GM18511 (cell line): ENCODE results near the gene VSTM1.
"Not testable (repeated sequence)": the region's sequence is repeated elsewhere in the genome, so short reads cannot be mapped to it uniquely, and the experiment has no call there.

Source experiments
- ATAC-seq: cut with Tn5 transposase; IDR thresholded peaks from one replicate; pipeline ENCODE4 v1.9.1; 2021; ENCODE audit warnings: mild to moderate bottlenecking, moderate library complexity; ENCODE audit not compliant: unreplicated experiment

Gene VSTM1

DNA sequence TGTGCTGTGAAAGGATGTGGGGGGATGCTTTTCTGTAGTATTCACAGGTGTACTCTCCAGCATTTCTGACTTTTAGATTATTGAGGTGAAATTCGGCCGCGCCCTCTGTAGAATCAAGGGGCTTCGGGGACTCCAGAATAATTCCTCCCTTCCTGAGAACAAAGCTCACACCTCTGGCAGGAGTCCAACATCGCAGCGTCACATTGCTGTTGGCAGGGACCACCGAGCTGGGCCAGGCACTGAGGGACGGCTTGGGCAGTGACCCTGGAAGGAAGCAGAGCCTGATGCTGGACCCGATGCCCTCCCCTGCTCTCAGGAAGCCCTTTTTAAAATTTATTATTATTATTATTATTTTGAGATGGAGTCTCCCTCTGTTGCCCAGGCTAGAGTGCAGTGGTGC is 11.2 kb upstream of the VSTM1 start:
- no peak for ATAC-seq

DNA sequence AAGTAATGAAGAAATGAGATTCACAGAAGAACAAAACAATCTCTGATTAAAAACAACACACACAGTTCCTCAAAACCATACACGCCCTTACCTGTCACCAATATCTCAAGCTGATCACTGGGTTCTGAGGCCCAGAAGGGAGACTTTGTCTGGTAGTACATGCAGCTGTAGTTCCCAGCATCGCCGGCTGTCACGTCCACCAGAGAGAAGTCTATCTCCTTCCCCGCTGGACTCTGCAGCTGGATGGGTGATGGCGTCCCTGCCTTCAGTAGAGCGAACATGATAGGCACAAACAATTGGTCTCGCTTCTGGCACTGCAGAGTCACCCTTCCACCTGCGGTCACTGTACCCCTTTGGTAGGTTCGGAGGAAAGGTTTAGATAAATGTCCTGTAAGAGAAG is 10.1 kb upstream of the VSTM1 start:
- ATAC-seq, result no peak

DNA sequence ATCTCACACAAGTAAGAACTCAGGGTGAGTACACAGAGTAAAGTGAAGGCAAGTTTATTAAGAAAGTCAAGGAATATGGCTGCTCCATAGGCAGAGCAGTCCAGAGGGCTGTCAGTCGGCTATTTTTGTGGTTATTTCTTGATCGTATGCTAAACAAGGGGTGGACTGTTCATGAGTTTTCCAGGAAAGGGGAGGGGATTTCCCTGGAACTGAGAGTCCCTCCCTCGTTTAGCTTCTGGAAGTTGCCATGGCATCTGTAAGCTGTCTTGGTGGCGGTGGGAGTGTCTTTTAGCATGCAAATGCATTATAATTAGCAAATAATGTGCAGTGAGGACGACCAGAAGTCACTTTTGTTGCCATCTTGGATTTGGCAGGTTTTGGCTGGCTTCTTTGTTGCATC is 5.8 kb upstream of the VSTM1 start:
- ATAC-seq, result no peak

DNA sequence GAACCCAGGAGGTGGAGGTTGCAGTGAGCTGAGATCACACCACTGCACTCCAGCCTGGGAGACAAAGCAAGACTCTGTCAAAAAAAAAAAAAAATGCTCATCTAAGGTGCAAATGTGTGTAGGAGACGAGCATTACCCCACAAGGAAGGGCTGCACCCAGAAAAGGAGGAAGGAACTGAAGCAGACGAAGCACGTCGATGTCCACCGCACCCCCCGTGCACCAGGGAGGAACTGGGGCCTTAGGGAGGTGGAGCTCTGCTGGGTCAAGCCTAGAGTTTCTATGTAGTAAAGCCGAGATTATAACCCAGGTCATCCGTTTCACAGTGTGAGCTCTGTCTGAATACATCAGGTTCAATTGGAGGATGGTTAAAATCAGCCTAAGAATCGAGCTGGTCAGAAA is 1.1 kb downstream of the VSTM1 start:
- no peak for ATAC-seq

DNA sequence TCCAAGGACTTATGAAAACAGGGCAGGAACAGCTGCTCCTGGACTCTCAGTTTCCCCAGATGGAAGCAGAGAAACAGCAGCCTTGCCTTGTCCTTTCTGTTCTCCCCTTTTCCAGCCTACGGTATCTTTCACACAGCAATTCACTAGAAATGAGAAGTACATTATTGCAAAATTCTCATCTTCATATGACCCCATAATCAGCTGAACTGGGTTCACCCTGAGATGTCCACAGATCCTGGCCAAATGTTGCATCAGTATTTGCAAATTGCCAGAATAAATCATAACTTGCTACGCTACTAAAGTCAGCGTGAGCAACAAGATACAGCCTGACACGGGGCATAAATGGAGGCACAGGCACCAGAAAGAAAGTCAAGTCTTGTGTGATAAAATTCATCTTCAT is 16.1 kb downstream of the VSTM1 start:
- ATAC-seq, result no peak

DNA sequence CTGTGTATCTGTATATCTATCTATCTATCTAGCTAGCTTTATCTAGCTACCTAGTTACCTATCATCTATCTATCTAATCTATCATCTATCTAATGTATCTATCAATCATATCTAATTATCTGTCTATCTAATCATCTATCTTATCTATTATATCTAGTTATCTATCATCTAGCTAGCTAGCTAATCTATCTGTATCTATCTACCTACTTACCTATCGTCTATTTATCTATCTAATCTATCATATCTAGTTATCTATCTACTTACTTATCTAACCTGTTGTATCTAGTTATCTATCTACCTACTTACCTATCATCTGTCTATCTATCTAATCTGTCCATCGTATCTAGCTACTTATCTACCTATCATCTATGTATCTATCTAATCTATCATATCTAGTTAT is 17.9 kb downstream of the VSTM1 start:
- ATAC-seq, result no peak

DNA sequence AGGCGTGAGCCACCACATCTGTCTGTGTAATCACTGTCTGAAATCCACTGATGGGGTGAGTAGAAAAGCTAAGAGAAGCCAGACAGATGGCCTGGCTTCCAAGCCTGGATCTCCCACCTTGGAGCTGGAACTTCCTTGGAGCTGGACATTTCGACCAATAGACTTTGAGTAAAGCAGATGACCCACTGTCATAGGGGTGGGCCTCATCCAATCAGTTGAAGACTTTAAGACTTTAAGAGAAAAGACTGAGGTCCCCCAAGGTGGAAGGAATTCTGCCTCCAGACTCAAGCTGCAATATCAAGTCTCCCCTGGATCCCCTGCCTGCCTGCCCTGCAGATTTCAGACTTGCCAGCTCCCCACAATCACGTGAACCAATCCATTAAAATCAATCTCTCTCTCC is 20.7 kb downstream of the VSTM1 start:
- ATAC-seq, result no peak

DNA sequence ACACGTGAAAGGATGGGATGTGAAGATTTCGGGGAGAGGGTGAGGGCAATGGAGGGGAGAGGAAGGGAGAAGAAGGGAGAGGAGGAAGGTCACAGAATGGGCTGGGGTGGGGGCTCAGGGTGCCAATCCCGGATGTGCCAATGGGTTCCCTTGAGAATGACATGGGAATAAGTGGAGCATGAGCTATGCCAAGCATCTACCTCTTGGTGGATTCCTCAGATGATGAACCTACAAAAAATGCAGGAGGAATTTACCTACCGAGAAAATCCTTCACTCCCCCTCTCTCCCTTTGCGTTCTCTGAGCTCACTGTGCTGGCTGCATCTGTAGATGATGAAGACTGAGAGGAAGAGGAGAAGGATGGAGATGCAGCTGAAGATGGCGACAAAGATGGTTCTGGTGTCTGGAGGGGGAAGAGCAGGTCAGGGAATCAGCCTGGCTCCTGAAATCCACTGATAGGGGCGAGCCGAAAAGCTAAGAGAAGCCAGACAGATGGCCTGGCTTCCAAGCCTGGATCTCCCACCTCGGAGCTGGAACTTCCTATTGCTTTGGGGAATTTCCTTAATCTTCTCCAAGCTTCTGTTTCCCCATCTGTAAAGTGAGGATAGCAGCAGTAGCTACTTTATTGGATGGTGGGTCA is 21.6 kb downstream of the VSTM1 start:
- no peak for ATAC-seq

DNA sequence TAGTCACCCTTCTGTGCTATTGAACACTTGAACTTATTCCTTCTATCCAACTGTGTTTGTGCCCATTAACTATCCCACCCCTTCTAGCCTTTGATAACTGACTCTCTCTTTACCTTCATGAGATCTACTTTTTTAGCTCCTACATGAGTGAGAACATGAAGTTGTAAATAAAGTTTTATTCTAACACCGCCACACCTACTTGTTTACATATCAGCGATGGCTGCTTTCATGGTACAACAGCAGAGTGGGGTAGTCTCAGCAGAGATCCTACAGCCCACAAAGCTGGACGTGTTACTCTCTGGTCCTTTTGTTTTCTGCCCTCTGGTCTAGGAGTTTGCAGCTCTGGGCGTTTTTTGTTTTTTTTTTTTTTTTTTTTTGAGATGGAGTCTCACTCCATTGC is 23.7 kb downstream of the VSTM1 start:
- no peak for ATAC-seq

DNA sequence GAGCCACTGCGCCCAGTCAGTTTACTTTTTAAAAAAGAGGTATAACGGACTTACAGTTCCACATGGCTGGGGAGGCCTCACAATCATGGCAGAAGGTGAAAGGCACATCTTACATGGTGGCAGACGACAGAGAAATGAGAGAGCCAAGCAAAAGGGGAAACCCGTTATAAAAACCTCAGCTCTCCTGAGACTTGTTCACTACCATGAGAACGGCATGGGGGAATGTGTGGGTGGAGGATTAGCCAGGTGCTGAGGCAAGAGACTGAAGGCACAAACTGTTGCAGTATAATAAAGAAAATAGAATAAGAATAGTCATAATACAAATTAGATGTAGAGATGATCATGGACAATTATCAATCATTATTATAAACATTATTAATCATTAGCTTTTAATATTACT is 27.2 kb downstream of the VSTM1 start:
- not testable (repeated sequence) for ATAC-seq

DNA sequence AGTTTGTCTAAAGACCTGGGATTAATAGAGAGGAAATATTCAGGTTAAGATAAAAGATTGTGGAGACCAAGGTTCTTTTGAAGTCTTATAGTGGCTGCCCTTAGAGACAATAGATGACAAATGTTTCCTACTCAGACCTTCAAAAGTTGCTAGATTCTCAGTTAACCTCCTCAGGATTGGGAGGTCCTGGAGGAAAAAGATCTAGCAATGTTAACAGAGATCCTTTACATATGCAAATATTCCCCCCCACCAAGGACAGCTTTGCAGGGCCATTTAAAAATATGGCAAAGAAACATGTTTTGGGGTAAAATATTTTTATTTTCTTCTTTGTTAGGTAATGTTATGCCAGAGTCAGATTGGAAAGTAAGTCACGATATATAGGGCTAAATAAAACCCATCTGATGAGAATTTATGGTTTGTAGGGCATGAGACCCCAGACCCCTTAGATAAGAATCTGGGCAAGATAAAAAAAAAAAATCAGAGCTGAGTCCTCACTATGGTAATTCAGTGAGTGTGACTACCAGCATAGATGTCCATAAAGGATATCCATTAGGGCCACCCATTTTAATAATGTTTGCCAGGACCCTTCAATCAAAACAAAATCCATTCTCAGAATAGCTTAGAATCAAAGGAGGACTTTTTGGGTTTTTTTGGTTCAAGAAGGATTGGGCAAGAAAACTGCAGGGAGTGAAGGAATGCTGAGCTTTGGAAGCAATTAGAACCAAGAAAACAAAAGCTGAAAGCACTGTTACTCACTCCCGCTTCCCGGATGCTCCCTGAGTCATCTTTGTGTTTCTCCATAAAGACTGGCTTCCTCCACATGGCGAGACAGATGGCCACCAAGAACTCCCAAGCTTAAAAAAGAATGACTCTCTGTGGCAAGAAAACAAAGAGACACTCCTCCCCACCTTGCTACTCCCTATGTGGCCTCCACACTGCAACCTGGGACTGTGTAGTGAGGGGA is 28.2 kb downstream of the VSTM1 start:
- no peak for ATAC-seq

DNA sequence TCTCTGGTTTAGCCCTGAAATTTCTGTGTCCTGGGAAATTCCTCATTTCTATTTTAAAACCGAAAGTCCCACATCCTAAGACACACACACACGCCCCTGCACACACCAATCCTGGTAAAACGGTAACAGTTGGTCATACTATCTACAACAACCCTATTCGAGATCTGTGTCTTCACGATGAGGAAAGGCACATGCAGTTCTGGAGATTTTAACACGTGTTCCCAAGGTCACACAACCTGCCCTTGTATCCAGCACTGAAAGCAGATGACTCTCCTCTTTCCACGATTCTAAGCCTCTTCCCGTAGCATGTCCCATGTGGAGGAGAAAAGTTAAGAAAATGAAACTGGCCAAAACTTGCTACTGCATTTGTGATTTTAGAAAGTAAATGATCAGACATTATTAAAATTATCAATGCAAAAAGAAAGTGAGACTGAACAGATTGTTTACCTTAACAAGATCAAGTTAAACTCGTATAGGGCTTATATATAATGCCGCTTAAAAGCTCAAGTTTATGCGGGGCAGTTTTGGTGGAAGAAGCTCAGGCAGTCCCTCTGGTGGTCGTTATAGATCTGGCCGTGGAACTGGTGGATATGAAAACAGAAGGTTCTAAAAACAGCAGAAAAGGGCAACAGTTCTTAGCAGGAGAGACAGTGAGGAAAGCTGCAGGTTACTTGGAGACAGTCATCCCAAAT is 32.7 kb downstream of the VSTM1 start:
- no peak for ATAC-seq

DNA sequence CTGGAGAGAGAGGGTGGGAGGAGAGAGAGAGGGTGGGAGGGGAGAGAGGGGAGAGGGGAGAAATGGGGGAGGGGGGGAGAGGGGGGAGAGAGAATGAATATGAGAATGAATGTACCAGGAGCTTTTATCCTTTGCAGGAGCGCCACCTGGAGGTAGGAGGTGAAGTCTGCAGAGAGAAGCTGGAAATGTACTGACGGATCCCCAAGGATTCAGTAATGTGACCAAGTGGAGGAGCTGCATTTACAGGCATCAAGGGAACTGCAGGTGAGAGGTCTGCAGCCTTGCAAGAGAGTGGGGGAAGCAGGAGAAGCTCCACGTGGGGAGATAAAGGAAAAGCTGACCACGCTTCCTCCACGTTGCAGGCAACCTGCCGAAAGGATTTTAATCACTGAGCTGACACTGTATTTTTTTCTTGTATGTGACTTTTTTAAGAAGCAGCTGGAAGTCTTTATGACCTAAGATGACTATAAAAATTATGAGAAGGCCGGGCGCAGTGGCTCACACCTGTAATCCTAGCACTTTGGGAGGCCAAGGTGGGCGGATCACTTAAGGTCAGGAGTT is 33.7 kb downstream of the VSTM1 start:
- ATAC-seq, result no peak

DNA sequence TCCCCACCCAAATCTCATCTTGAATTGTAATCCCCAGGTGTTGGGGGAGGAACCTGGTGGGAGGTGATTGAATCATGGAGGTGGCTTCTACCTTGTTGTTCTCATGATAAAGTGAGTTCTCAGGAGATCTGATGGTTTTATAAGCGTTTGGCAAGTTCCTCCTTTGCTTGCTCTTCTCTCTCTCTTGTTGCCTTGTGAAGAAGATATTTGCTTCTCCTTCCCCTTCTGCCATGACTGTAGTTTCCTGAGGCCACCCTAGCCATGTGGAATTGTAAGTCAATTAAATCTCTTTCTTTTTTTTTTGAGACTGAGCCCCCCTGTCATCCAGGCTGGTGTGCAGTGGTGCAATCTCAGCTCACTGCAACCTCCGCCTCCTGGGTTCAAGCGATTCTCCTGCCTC is 34.4 kb downstream of the VSTM1 start:
- no peak for ATAC-seq

DNA sequence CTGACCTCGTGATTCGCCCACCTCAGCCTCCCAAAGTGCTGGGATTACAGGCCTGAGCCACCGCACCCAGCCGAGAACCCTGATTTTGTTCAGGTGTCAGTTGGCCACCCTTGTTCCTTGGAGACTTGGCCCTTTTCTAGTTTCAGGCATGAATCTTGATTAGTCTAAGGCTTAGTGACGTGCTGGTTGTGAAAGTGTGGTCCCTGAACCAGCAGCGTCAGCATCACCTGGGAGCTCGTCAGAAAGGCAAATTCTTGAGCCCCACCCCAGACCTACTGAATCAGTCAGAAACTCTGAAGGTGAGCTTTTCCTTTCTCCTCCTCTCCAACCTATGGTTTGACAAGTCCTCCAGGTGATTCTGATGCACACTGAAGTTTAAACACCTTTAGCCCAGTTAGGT is 37.0 kb downstream of the VSTM1 start:
- ATAC-seq, result no peak

DNA sequence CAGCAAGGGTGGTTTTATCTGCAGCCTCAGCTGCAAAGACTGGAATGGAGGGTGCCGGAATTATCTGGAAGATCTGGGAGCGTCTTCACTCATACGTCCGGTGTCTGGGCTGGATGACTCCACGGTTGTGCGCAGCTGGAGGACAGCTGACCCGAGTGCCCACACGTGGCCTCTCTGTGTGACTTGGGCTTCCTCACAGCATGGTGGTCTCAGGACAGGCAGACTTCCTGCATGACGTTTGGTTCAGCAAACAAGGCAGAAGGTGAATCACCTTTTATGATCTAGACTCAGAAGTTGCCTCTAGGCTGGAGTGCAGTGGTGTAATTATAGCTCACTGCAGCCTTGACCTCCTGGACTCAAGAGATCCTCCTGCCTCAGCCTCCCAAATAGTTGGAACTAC is 39.0 kb downstream of the VSTM1 start:
- no peak for ATAC-seq

DNA sequence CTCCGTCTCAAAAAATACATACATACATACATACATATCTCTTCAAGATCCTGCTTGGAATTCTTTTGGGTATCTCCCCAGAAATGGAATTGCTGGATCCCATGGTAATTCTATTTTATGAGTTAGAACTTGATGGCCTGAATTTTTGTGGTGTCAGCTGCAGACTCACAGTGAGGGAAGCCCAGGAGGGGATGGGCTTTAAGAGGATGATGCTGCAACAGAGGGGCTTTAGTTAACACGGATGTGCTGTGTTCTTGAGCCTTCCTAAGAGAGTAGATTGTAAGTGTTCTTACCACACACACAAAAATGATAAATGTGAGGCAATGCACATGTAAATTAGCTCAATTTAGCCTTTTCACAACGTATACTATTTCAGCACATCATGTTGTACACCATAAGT is 40.5 kb downstream of the VSTM1 start:
- ATAC-seq, result no peak

DNA sequence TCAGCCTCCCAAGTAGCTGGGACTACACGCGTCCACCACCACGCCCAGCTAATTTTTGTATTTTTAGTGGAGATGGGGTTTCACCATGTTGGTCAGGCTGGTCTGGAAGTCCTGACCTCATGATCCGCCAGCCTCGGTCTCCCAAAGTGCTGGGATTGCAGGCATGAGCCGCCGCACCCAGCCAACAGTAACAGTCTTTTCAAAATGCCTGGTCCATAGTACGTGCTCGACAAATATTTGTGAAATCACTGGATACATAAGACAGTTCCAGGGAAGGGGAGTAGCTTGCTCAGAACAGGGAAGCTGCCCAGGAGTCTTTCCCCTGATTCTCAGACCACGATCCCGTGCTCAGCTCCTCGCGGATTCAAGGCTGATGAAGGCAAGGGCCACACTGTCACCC is 41.8 kb downstream of the VSTM1 start:
- no peak for ATAC-seq

DNA sequence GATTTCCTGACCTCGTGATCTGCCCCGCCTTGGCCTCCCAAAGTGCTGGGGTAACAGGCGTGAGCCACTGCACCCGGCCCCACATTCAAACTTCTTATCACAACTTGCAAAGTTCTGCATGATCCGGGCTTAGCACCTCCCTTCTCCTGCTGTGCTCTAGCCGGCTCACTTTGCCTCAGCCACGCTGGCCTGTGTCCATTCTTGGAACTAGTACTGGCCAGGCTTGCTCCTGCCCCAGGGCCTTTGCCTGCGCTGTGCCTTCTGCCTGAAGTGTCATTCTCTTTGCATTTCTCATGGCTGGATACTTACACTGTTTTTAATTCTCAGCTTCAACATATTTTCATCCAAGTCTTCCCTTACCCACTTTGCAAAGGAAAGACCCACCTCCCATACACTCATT is 42.3 kb downstream of the VSTM1 start:
- no peak for ATAC-seq

DNA sequence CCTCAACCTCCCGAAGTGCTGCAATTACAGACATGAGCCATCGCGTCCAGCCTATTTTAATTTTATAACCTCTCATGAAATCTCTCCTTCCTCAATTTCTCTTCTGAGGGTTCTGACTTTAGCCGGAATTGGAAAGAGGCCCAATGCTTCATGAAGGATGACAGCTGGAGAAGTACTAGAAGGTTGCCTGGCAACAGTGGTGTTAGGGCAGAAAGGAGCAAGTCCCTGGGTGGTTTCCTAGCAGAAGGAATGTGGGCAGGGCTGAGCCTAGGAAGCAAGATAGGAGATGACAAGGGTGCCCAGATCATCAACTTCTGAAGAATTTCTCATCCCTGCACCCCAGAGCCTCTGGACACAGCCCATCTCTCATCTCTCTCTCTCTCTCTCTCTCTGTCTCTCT is 46.4 kb downstream of the VSTM1 start:
- no peak for ATAC-seq

DNA sequence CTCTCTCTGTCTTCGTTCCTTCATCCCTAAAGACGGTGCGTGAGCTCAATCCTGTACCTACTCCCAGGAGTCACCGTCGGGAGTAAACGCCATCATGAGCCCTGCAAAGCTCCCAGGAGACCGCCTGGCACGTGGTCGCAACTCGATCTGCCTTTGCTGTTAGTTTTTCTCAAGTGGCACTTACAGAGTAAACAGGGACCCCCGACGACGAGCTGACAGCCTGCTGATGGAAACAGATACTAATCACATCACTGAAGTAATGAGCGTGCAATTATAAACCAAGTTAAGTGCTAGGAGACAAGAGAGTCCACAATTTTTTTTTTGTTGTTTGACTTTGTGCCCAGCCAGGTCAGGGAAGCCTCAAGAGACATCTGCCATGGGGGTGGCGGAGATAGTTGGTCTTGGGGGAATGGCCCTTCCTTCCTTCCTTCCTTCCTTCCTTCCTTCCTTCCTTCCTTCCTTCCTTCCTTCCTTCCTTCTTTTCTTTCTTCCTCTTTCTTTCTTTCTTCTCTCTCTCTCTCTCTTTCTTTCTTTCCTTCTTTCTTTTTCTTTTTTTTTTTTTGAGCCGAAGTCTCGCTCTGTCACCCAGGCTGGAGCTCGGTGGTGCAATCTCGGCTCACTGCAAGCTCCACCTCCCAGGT is 48.7 kb downstream of the VSTM1 start:
- ATAC-seq, result no peak
